Endothelial cell of umbilical vein (primary cell): ENCODE data around the gene APIP. TPM values are rescaled to one million over a fixed set of nuclear protein-coding genes. Genes with fewer than 3 reads are reported as not detected.
"Not testable (repeated sequence)": the region's sequence is repeated elsewhere in the genome, so short reads cannot be mapped to it uniquely, and the experiment has no call there.

ENCODE experiments used
- BruUV-seq: library from RNA; stranded (reverse); fragments of 400-500 nt; replicated peaks from 2 replicates; lab custom pipeline; 2021; lab: Mats Ljungman, UMichigan
- CTCF ChIA-PET: fragments of 300-600, 350-600 bp; sonication (Branson Sonifier 250); formaldehyde crosslinking; loops from one replicate; lab custom pipeline; 2021; ENCODE audit warnings: antibody characterized with exemption, inconsistent platforms; lab: Charles Lee
- POLR2A ChIA-PET: fragments of 300-600, 350-600 bp; sonication (Branson Sonifier 250); formaldehyde crosslinking; loops from one replicate; lab custom pipeline; 2021; ENCODE audit warnings: antibody characterized with exemption, inconsistent platforms; lab: Charles Lee
- DNase-seq: peaks from one replicate; pipeline ENCODE4 v3.0.0-alpha.2; 2011; ENCODE audit warnings: low read depth, low spot score
- FAIRE-seq: peaks from 2 replicates; lab custom pipeline; 2011; peaks lifted over from hg19 to GRCh38; lab: Jason Lieb, UNC
- H2AFZ ChIP-seq: 2 replicates; pipeline ENCODE4 v1.6.0; 2012; ENCODE audit warnings: low read depth, low read length, control low read depth, inconsistent platforms
- H3K27ac ChIP-seq: 2 replicates; pipeline ENCODE4 v1.5.1; 2011; ENCODE audit warnings: low read depth, mild to moderate bottlenecking, control low read depth, low read length, moderate library complexity; ENCODE audit not compliant: insufficient read depth
- H3K27me3 ChIP-seq, 2 experiments: 2 replicates each; pipeline versions ENCODE4 v1.6.0 to v1.6.1; 2011; ENCODE audit warnings: low read length in 2 of 2, mixed read lengths in 1 of 2; ENCODE audit not compliant: control insufficient read depth in 2 of 2, insufficient read depth in 2 of 2
- H3K36me3 ChIP-seq, 2 experiments: 2 replicates in 1 of 2; 3 replicates in 1 of 2; pipeline ENCODE4 v1.5.1; 2011; ENCODE audit warnings: low read length in 2 of 2, mild to moderate bottlenecking in 1 of 2, moderate library complexity in 1 of 2; ENCODE audit not compliant: control insufficient read depth in 2 of 2, insufficient read depth in 2 of 2; ENCODE audit errors: extremely low read depth in 1 of 2
- H3K4me1 ChIP-seq: 3 replicates; pipeline ENCODE4 v1.5.1; 2011; ENCODE audit warnings: mild to moderate bottlenecking, low read length; ENCODE audit not compliant: control insufficient read depth, insufficient read depth; ENCODE audit errors: extremely low read depth
- H3K4me2 ChIP-seq: 2 replicates; pipeline ENCODE4 v1.6.1; 2011; ENCODE audit warnings: low read length, control low read depth, mixed read lengths; ENCODE audit not compliant: insufficient read depth
- H3K4me3 ChIP-seq, 3 experiments: fragments of 200-600 bp in 1 of 3; sonication (generic), shearing (Covaris generic) in 1 of 3; replicated peaks in 1 of 3; 2 replicates each; pipeline ENCODE4 v1.5.1; 2011 to 2016; ENCODE audit warnings: control low read depth in 3 of 3, low read length in 3 of 3, mild to moderate bottlenecking in 2 of 3, inconsistent platforms in 1 of 3, low read depth in 1 of 3, moderate library complexity in 1 of 3; ENCODE audit not compliant: insufficient read depth in 1 of 3
- H3K79me2 ChIP-seq: 2 replicates; pipeline ENCODE4 v1.6.0; 2012; ENCODE audit warnings: low read length, inconsistent platforms; ENCODE audit not compliant: control insufficient read depth, insufficient read depth
- H3K9ac ChIP-seq: replicated peaks from 2 replicates; pipeline ENCODE3; 2011; ENCODE audit warnings: low read length, control low read depth; ENCODE audit not compliant: insufficient read depth; ENCODE audit errors: extremely low read depth
- H3K9me1 ChIP-seq: replicated peaks from 3 replicates; pipeline ENCODE4 v1.6.0; 2011; ENCODE audit warnings: mild to moderate bottlenecking, low read length; ENCODE audit not compliant: control insufficient read depth, insufficient read depth; ENCODE audit errors: extremely low read depth
- H3K9me3 ChIP-seq: replicated peaks from 2 replicates; pipeline ENCODE4 v1.5.1; 2012; ENCODE audit warnings: low read length, inconsistent platforms; ENCODE audit not compliant: control insufficient read depth, insufficient read depth
- H4K20me1 ChIP-seq: replicated peaks from 2 replicates; pipeline ENCODE3; 2011; ENCODE audit warnings: mild to moderate bottlenecking, low read length; ENCODE audit not compliant: control insufficient read depth, insufficient read depth; ENCODE audit errors: extremely low read depth
- EZH2 ChIP-seq: IDR thresholded peaks from 2 replicates; pipeline ENCODE4 v1.6.1; 2012; ENCODE audit warnings: borderline replicate concordance, low read depth, mild to moderate bottlenecking, moderate library complexity, low read length, inconsistent platforms; ENCODE audit not compliant: severe bottlenecking
- MYC ChIP-seq: IDR thresholded peaks from one replicate; pipeline ENCODE4 v1.6.1; 2011; ENCODE audit warnings: mild to moderate bottlenecking, low read depth, low read length
- POLR2A ChIP-seq: IDR thresholded peaks from 2 replicates; pipeline ENCODE4 v1.6.1; 2012; ENCODE audit warnings: low read depth, mild to moderate bottlenecking, control low read depth, low read length
- dilution Hi-C: fragments of 300-500 bp; cut with MboI; formaldehyde crosslinking; loops from one replicate; pipeline ENCODE4 v1.15.0; 2019; ENCODE audit warnings: low sequenced_read_pairs; ENCODE audit not compliant: extremely low pct_ligation_motif_present
- intact Hi-C: fragments of 100-400 bp; cut with micrococcal nuclease; formaldehyde crosslinking; loops from one replicate; pipeline ENCODE4 v1.10.0; 2022
- polyA plus RNA-seq, 4 experiments: library from polyadenylated mRNA; depleted of rRNA in 3 of 4; stranded (reverse) in 3 of 4; unstranded in 1 of 4; fragments of >200 nt; gene quantifications; 2 replicates each; pipeline versions ENCODE4 v1.2.1 to v1.2.3, GENCODE V29; 2011 to 2012; ENCODE audit warnings: missing spikeins in 1 of 4
- total RNA-seq: library from RNA; stranded (reverse); gene quantifications from 2 replicates; pipeline ENCODE4 v1.2.3, GENCODE V29; 2021

Gene APIP
- total and polyA plus RNA-seq, 2 donors (not counting 3 experiments of a cell fraction or from before 2014, with no cell fraction given) = 10.0 to 26.9 TPM

DNA sequence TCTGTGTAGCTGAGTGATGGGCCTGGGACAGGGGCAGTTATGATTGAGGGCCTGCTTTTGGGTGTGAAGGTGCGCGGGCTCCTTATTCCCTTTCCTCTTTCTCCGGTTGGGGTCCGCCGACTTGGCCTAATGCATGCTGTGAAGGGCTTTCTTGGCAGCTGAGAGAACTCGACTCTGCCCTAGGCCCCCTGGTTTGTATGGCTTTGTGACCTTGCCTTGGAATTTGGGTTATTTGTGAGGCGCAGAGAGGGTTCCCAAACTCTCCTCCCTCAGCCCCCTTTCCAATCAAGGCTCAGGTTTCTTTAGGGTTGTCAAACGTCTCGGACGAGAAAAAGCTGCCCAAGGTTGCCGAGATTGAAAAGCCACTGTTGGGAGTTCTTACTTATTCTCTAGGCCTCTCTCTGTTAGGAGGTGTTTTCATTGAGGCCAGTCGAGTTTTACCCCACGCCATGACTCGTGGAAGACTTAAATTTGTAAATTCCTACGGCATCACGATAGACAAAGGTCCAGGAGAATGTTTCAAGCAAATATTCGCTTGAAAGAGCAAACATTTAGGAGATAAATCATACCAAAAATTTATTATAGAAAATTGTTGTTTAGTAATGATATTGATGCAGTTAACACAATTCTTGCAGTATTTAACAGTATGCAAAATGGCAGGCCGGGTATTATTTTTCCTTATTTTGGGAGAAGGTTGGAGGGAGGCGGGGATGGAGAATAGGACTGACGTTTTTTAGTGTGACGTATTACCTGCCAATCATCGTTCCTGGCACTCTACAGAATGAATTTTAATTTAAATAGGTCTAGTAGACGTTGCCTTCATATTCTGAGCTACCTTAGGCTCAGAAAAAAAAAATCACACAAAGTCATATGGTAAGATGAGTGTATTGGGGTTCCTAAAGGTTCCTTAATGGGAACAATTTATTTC is 928 bp upstream of the APIP start:
- Histone ChIP-seq H3K27ac (peak overlapping the region; percentile 88), H3K9me3 (no peaks in the 10 kb centered on the region), H3K4me2 (peak overlapping the region; percentile 79), H3K4me1 (peaks cover 15% of the 10 kb centered on the region), H3K79me2 (peaks cover 42% of the 10 kb centered on the region), H3K36me3 (no peaks in the 10 kb centered on the region), H4K20me1 (no peaks in the 10 kb centered on the region), H2AFZ (peak overlapping the region; percentile 95), H3K4me3 (peak overlapping the region; percentile 67 to 89 (median 80)), H3K9me1 (no peaks in the 10 kb centered on the region), H3K9ac (peak overlapping the region; percentile 90), H3K27me3 (no peaks in the 10 kb centered on the region)
- FAIRE-seq (no peak), DNase-seq (peak; percentile 28)
- TF ChIP-seq MYC (no peak), POLR2A (no peak)
- CTCF ChIA-PET = interaction anchor here (1.0 to 3.1 kb wide), 5 partner anchors 9 to 330 kb away, joined by 3 to 19 read pairs (median 6); no protein-coding TSS in a partner anchor
- dilution Hi-C loops = no loop called here
- POLR2A ChIA-PET = interaction anchor here (1.7 kb wide), 1 partner anchor 8 kb away, joined by 5 read pairs; no protein-coding TSS in a partner anchor
- intact Hi-C loops = loop anchor here (1.0 to 2.0 kb wide), 2 partner anchors 60 to 108 kb away; no protein-coding TSS in a partner anchor
- TSS peak; percentile 62 for BruUV-seq

DNA sequence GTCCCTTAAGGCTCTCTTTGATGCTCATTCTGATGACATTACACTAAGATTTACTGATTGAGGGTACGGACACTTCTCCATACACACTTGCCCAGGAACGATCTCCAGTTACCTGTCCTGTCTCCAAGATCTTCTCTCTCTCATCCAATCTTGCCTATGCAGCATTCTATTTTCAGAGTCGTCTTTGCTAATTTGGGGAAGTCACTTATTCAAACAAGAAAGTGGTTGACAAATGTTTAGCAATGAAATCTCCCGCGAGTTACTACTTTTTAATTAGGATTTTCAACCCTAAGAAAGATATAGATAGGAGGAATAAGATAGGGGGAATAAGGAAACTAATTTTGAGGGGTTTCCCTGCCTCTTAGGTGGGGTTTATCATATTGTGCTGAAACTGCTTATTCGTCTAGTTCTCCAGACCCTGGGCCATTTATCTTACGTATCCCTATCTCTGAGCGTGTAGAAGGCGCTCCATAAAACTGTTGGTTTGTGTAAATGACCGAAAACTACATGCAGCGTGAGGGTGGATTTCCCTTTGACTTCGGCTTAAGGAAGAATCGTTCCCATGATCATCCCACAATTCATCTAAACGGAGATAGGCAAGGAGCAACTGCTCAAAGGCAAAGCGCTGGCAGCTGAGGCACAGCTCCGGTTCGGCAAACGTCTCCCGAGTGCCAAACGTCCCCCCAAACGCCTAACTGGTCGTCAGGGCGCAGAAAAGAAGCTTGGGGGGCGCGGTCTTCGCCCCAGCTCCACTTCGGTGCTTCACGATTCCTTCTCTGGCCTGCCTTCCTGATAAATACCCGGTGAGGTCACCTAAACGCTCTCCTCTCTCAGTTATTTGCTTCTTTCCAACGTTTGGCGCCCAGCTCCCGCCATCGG is 804 bp downstream of the APIP start:
- Histone ChIP-seq H3K9me3 (no peaks in the 10 kb centered on the region), H3K9me1 (no peaks in the 10 kb centered on the region), H4K20me1 (no peaks in the 10 kb centered on the region), H3K4me3 (peak overlapping the region; percentile 67 to 80 (median 77)), H3K27ac (peak overlapping the region; percentile 80), H3K4me2 (peak overlapping the region; percentile 90), H3K36me3 (no peaks in the 10 kb centered on the region), H3K27me3 (no peaks in the 10 kb centered on the region), H2AFZ (peak overlapping the region; percentile 89), H3K4me1 (peaks cover 15% of the 10 kb centered on the region), H3K79me2 (peaks cover 32% of the 10 kb centered on the region), H3K9ac (peak overlapping the region; percentile 90)
- TSS peak; percentile 39 for BruUV-seq
- FAIRE-seq (peak; percentile 55), DNase-seq (no peak)
- dilution Hi-C loops (no loop called here), intact Hi-C loops (loop anchor here (1.0 to 2.0 kb wide), 2 partner anchors 61 to 106 kb away; no protein-coding TSS in a partner anchor)
- POLR2A ChIA-PET = interaction anchor here (0.6 to 1.7 kb wide), 2 partner anchors 10 to 352 kb away, joined by 5 read pairs; no protein-coding TSS in a partner anchor
- no peak for TF ChIP-seq EZH2
- TF ChIP-seq POLR2A = peak; percentile 44
- CTCF ChIA-PET = interaction anchor here (0.8 to 3.1 kb wide), 7 partner anchors 10 to 329 kb away, joined by 3 to 19 read pairs (median 4); no protein-coding TSS in a partner anchor

DNA sequence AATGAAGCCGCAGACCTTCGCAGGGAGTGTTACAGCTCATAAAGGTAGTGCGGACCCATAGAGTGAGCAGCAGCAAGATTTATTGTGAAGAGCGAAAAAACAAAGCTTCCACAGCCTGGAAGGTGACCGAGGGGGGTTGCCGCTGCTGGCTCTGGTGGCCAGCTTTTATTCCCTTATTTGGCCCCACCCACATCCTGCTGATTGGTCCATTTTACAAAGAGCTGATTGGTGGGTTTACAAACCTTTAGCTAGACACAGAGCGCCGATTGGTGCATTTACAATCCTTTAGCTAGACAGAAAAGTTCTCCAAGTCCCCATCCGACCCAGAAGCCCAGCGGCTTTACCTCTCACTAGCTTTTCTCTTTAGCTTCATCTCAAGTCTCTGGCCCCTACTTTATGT is 2.6 kb downstream of the APIP start:
- intact Hi-C loops, CTCF ChIA-PET, H3K36me3 ChIP-seq, dilution Hi-C loops, DNase-seq, H4K20me1 ChIP-seq, H3K9ac ChIP-seq, H3K9me1 ChIP-seq, H3K27me3 ChIP-seq, POLR2A ChIA-PET, H2AFZ ChIP-seq, H3K4me2 ChIP-seq, H3K27ac ChIP-seq, H3K9me3 ChIP-seq, FAIRE-seq, BruUV-seq, H3K4me3 ChIP-seq: not testable (repeated sequence)
- peaks cover 15% of the 10 kb centered on the region for H3K4me1 ChIP-seq
- peaks cover 21% of the 10 kb centered on the region for H3K79me2 ChIP-seq
